ENCODE results near the gene ADAM30.

GRCh38 chr1:119859647-119860046 lies 36.7 kb downstream of the ADAM30 start:
- TF ChIP-seq CTCF (conservative IDR thresholded peaks at IDR 0.05 in 1 of 2, IDR thresholded peaks at IDR 0.05 in 1 of 2; ENCODE audit: low read depth in 1 of 2, low read length in 2 of 2) (no peak), EZH2 (IDR thresholded peaks at IDR 0.05; ENCODE audit: low read length, missing control alignments) (no peak)
